K562 (cell line): ENCODE results near the gene RNF103. TPM values are rescaled to one million over a fixed set of nuclear protein-coding genes. Genes with fewer than 3 reads are reported as not detected.

Source experiments
- ARID4B ChIP-seq: sonication (generic); formaldehyde crosslinking; IDR thresholded peaks from 2 replicates; pipeline ENCODE4 v1.8.0; 2022; ENCODE audit warnings: mild to moderate bottlenecking, missing genetic modification reagents
- CBX1 ChIP-seq: sonication (generic); IDR thresholded peaks from 2 replicates; pipeline ENCODE4 v1.6.1; 2016; ENCODE audit warnings: antibody characterized with exemption, low read depth, mild to moderate bottlenecking
- CHD4 ChIP-seq: fragments of 200-600 bp; sonication (generic); IDR thresholded peaks from 3 replicates; pipeline ENCODE4 v1.6.1; 2012; ENCODE audit warnings: low read depth, mild to moderate bottlenecking, mixed read lengths, low read length, inconsistent platforms; ENCODE audit not compliant: insufficient read depth, insufficient replicate concordance, poor library complexity, severe bottlenecking
- DACH1 ChIP-seq: fragments of 450-650 bp; IDR thresholded peaks from 2 replicates; pipeline ENCODE4 v1.6.1; 2018; ENCODE audit not compliant: partially characterized antibody
- E2F1 ChIP-seq: sonication (generic); formaldehyde crosslinking; IDR thresholded peaks from 2 replicates; pipeline ENCODE4 v1.8.1; 2023; ENCODE audit warnings: mild to moderate bottlenecking, missing genetic modification reagents, moderate library complexity
- ELF1 ChIP-seq: fragments of 200-800 bp; sonication (Bioruptor generic); IDR thresholded peaks from 2 replicates; pipeline ENCODE4 v1.6.1; 2016; ENCODE audit warnings: missing genetic modification characterization, missing compliant biosample characterization
- ELF4 ChIP-seq: fragments of 450-650 bp; formaldehyde crosslinking; IDR thresholded peaks from 2 replicates; pipeline ENCODE4 v1.4.0; 2022; ENCODE audit warnings: missing genetic modification characterization
- ETV1 ChIP-seq: fragments of 450-650 bp; conservative IDR thresholded peaks from 2 replicates; pipeline ENCODE4 v1.6.1; 2016; ENCODE audit warnings: missing genetic modification characterization, control low read depth, low read depth, missing compliant biosample characterization
- HINFP ChIP-seq: fragments of 450-650 bp; conservative IDR thresholded peaks from 2 replicates; pipeline ENCODE4 v1.6.1; 2016; ENCODE audit warnings: missing genetic modification characterization, low read depth, mild to moderate bottlenecking, control low read depth, missing compliant biosample characterization
- KDM1A ChIP-seq, 2 experiments: fragments of 450-650 bp; IDR thresholded peaks; 2 replicates each; pipeline ENCODE4 v1.6.1; 2016; ENCODE audit warnings: mild to moderate bottlenecking in 2 of 2
- MEF2A ChIP-seq: IDR thresholded peaks from 2 replicates; pipeline ENCODE4 v1.6.1; 2011; ENCODE audit warnings: low read depth, mild to moderate bottlenecking, low read length, moderate library complexity; ENCODE audit not compliant: control insufficient read depth
- PHB ChIP-seq: fragments of 250-450 bp; sonication (Bioruptor Pico); IDR thresholded peaks from 2 replicates; pipeline ENCODE4 v1.5.0; 2021
- SMAD4 ChIP-seq: fragments of 250-450 bp; sonication (Bioruptor Pico); conservative IDR thresholded peaks from 2 replicates; pipeline ENCODE4 v1.8.0; 2021; ENCODE audit warnings: inconsistent platforms, mild to moderate bottlenecking, moderate library complexity
- SOX6 ChIP-seq: fragments of 450-650 bp; IDR thresholded peaks from 2 replicates; pipeline ENCODE4 v1.6.1; 2014; ENCODE audit warnings: mild to moderate bottlenecking
- TCFL5 ChIP-seq: fragments of 250-450 bp; sonication (Bioruptor Pico); conservative IDR thresholded peaks from 2 replicates; pipeline ENCODE4 v1.6.1; 2021; ENCODE audit warnings: mild to moderate bottlenecking, moderate library complexity, matching md5 sums
- XRCC3 ChIP-seq: fragments of 450-650 bp; IDR thresholded peaks from 2 replicates; pipeline ENCODE4 v1.6.1; 2017; ENCODE audit warnings: mild to moderate bottlenecking, moderate library complexity
- ZBTB2 ChIP-seq: fragments of 450-650 bp; IDR thresholded peaks from 2 replicates; pipeline ENCODE4 v1.6.1; 2016; ENCODE audit warnings: antibody characterized with exemption
- ZNF232 ChIP-seq: sonication (generic); formaldehyde crosslinking; IDR thresholded peaks from 2 replicates; pipeline ENCODE4 v1.8.0; 2022; ENCODE audit warnings: mild to moderate bottlenecking, missing genetic modification reagents
- ZNF24 ChIP-seq: fragments of 450-650 bp; IDR thresholded peaks from 2 replicates; pipeline ENCODE4 v1.6.1; 2016
- ZNF511 ChIP-seq: sonication (generic); formaldehyde crosslinking; IDR thresholded peaks from 2 replicates; pipeline ENCODE4 v1.8.0; 2022; ENCODE audit warnings: mild to moderate bottlenecking, missing genetic modification reagents
- ZNF75A ChIP-seq: fragments of 450-650 bp; formaldehyde crosslinking; IDR thresholded peaks from 2 replicates; pipeline ENCODE4 v1.4.0; 2020; ENCODE audit warnings: mild to moderate bottlenecking
- polyA plus RNA-seq, 8 experiments: library from polyadenylated mRNA; depleted of rRNA in 4 of 8; stranded (reverse) in 5 of 8; unstranded in 3 of 8; fragments of >200 nt; fragmentation: Nextera tagmentation in 2 of 8; fragmentation: Illumina TruSeq in 1 of 8; extraction: Ambion mirVana in 2 of 8; extraction: Trizol in 1 of 8; gene quantifications; 2 replicates each; pipeline versions ENCODE4 v1.2.1 to v1.2.3, GENCODE V29; 2011 to 2014; ENCODE audit warnings: inconsistent platforms in 1 of 8, missing spikeins in 1 of 8
- total RNA-seq, 7 experiments: library from RNA; depleted of rRNA in 6 of 7; stranded (reverse); fragments of >200 nt in 6 of 7; fragmentation: Illumina TruSeq in 2 of 7; extraction: Trizol in 2 of 7; gene quantifications; 2 replicates each; pipeline versions ENCODE4 v1.2.1 to v1.2.3, GENCODE V29; 2011 to 2021; ENCODE audit warnings: low replicate concordance in 1 of 7

The RNF103 gene
- total and polyA plus RNA-seq, 9 of the 15 experiments (the other 6 are each of a cell fraction or from before 2014, with no cell fraction given): 1.2 to 6.8 (median 4.6) TPM

- no peak for TF ChIP-seq ARID4B
- TF ChIP-seq ETV1 (tag): no peak
- TF ChIP-seq ZNF232 (CRISPR knock-in tag): 0 out of 2 replicates have a peak, but pooled peaks have one; percentile 43
- no peak for TF ChIP-seq ZNF511 (CRISPR knock-in tag)
- no peak for TF ChIP-seq XRCC3
- TF ChIP-seq ZNF24: 0 out of 2 replicates have a peak, but pooled peaks have one; percentile 24
- TF ChIP-seq MEF2A: no peak
- no peak for TF ChIP-seq TCFL5 (CRISPR knock-in tag)
- no peak for TF ChIP-seq KDM1A (IDR thresholded peaks at IDR 0.05)
- TF ChIP-seq HINFP (tag): 0 out of 2 replicates have a peak, but pooled peaks have one; percentile 12
- TF ChIP-seq ZBTB2: no peak
- TF ChIP-seq SOX6: no peak
- no peak for TF ChIP-seq ELF4 (CRISPR knock-in tag)
- no peak for TF ChIP-seq ZNF75A (CRISPR knock-in tag)
- no peak for TF ChIP-seq DACH1
- TF ChIP-seq PHB (CRISPR knock-in tag): no peak
- TF ChIP-seq CBX1: peak; percentile 18; the same call in 1 of the 2 replicates
- TF ChIP-seq SMAD4 (CRISPR knock-in tag): 0 out of 2 replicates have a peak, but pooled peaks have one; percentile 84
- 0 out of 2 replicates have a peak, but pooled peaks have one; percentile 5 for TF ChIP-seq E2F1 (CRISPR knock-in tag)
- no peak for TF ChIP-seq ELF1 (tag)
- no peak for TF ChIP-seq CHD4
Measured at GRCh38 chr2:86563650-86564061, 60.0 kb downstream of the RNF103 start (continued).
